Posterior cingulate gyrus (tissue), 11 donors: ENCODE measurements around the gene TCHP.

ENCODE experiments used
- DNase-seq, 10 donors: peaks; one replicate each; pipeline versions ENCODE4 v3.0.0 to v3.0.0-alpha.2; 2020 to 2021; ENCODE audit warnings: mixed read lengths in 3 of 10
- intact Hi-C: fragments of 100-400 bp; cut with DNase I; formaldehyde crosslinking; loops from one replicate; pipeline ENCODE4 v1.15.1; 2023

TCHP gene

DNA sequence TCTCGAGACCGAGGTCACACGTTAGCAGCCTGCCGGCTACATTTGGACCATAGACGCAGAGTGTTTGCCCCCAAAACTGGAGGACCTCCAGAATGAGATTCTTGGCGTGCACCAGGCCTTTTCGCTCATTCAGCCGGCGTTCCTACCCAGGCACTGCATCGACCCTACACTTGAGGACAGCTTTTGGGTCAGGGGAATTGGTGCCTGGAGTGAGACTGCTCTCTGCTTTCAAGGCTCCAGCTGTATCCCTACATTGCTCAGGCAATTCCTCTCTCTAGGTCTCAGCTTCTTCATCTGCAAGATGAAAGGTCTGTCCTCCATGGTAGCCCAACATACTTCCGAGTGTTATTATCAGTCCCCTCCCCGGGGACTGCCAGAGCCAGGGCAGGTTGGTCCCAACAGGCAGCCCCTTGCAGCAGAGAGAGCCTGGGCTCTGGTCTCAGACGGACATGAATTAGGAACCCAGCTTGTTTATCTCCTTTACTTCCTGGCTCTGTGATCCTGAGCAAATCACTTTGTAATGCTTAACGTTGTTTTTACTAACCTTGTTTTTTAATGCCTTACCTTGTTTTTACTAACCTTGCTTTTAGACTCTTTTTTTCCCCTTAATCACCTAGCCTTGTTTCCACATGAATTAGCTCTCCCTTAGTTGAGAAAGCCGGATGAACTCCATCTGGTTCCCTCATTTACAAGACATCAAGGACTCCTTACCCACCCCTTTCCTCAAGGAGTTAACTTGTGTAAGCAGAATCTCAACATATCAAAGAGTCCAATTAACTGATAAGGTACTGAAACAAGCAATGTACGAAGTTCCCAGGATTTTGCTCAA lies 892 bp downstream of the TCHP start:
- intact Hi-C loops: loop anchor here (1.0 to 10.0 kb wide), 3 partner anchors 21 to 124 kb away; partner anchors contain the start of genes ANKRD13A, GIT2 and GLTP
- DNase-seq: peak in 1 of 10 donors; percentile 44

DNA sequence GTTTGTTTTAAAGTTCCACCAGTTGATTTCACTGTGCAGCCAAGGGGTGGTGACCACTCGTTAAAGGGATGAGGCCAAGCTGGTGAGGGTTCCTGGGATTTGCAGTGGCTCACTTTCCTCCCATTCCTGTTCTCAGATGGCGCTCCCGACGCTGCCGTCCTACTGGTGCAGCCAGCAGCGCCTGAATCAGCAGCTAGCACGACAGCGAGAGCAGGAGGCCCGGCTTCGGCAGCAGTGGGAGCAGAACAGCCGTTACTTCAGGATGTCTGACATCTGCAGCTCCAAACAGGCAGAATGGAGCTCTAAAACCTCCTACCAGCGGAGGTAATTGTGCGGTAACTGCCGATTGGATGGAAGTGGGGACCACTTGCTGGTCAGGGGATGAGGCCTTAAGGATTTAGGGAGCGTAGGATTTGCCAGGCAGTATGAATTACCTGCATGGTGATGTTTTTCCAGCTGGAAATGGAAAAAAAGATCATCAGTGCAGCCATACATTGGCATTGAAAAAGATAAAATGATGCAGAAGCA lies 2.9 kb downstream of the TCHP start:
- DNase-seq: peak in 2 of 10 donors; percentile 63 to 65

DNA sequence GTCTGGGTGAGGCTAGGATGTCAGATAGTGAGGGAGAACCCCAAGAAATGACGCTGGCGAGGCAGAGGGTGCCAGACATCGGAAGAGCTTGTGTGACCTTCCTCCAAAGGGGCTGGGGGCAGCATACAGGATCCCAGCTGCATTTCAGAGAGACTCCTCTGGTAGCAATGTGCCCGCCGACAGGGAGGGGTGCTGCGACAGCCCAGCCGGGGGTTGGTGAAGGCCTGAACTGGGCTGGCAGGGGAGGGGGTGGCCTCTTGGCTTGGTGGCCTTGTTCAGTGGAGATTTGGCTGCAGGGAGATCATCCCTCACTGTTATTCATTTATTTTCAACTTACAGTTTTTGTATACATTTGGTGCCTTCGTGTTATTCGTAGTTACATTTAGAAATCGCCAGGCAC lies 5.2 kb downstream of the TCHP start:
- peak in 2 of 10 donors; percentile 31 to 56 for DNase-seq
- intact Hi-C loops: loop anchor here (10.0 kb wide), 1 partner anchor 120 kb away; no protein-coding TSS in a partner anchor

More for the DNA sequence above, 2.9 kb downstream of the TCHP start:
- intact Hi-C loops: loop anchor here (5.0 to 10.0 kb wide), 2 partner anchors 94 to 122 kb away; partner anchors contain the start of genes ANKRD13A and GIT2

DNA sequence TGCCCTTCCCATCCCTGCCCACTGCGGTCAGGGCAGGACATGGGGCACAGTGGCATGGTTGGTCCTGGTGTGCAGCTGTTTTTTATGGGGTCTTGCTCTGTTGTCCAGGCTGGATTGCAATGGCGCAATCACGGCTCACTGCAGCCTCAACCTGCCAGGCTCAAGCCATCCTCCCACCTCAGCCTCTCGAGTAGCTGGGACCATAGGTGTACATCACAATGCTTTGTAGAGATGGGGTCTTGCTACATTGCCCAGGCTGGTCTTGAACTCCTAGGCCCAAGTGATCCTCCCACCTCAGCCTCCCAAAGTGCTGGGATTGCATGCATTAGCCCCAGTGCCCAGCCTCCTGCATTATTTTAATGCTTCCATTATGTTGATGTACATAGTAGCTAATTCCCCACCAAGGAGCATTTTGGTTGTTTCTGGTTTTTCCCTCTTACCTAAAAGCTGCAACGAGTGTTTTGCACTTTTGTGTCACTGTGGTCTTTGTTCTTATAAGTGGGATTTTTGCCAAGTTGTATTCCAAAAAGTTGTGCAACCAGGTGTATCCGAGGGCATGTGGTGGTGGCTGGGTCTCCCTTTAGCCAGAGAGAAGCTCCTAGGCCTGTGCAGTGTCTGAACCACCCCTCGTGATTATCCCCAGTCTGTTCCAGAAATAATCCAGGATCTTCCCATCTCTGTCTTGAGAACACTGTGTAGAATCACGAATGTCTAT lies 10.3 kb downstream of the TCHP start:
- intact Hi-C loops: no loop called here

DNA sequence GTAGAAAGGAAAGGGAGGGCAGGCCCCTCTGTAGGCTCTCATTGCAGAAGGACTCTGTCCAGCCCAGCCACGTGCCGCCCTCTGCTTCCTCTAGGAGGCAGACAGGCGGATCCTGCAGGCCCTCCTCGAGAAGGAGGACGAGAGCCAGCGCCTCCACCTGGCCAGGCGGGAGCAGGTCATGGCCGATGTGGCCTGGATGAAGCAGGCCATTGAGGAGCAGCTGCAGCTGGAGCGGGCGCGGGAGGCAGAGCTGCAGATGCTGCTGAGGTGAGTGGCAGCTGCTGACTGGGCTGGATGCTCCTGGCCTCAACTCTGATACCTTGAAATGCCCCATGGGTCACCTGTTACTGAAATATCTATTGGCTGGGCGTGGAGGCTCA lies 10.9 kb downstream of the TCHP start:
- intact Hi-C loops: no loop called here

More for the DNA sequence above, 10.3 kb downstream of the TCHP start:
- DNase-seq: peak in 1 of 10 donors; percentile 17

DNA sequence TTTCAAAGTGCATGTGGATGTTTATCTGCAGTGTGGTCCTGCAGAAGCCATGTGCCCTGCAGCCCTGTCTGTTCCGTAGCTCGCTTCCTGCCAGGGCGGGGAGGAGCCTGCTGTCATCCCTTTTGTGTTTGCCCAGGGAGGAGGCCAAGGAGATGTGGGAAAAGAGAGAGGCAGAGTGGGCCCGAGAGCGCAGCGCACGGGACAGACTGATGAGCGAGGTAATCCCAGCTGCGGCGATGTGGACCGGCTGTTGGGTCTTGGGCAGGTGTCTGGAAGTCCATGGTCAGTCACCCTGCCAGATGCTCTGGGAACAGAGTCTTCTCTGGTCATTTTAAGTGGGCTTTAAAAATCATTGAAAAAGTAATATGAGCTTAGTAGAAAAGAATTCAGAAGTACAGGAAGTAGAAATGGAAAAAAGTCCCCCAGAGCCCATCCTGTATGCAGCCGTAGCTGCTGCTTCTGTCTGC lies 12.8 kb downstream of the TCHP start:
- DNase-seq: peak in 2 of 10 donors; percentile 50 to 78
- intact Hi-C loops: no loop called here

More for the DNA sequence above, 10.9 kb downstream of the TCHP start:
- DNase-seq: peak in 2 of 10 donors; percentile 28 to 68

DNA sequence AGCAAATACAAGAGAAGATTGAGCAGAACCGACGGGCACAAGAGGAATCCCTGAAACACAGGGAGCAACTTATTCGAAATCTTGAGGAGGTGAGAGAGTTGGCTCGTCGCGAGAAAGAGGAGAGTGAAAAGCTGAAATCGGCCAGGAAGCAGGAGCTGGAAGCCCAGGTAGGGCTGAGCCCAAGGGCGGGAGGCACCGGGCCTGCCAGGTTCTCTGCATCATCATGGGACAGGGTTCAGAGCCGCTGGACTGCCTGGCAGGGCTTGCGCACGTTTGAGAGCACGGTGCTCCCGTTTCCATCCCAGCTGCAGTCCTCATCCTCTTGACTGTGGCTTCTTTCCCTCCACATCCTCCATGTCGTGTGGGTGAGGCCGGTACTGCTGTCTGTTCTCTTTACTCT lies 14.4 kb downstream of the TCHP start:
- intact Hi-C loops: no loop called here

DNA sequence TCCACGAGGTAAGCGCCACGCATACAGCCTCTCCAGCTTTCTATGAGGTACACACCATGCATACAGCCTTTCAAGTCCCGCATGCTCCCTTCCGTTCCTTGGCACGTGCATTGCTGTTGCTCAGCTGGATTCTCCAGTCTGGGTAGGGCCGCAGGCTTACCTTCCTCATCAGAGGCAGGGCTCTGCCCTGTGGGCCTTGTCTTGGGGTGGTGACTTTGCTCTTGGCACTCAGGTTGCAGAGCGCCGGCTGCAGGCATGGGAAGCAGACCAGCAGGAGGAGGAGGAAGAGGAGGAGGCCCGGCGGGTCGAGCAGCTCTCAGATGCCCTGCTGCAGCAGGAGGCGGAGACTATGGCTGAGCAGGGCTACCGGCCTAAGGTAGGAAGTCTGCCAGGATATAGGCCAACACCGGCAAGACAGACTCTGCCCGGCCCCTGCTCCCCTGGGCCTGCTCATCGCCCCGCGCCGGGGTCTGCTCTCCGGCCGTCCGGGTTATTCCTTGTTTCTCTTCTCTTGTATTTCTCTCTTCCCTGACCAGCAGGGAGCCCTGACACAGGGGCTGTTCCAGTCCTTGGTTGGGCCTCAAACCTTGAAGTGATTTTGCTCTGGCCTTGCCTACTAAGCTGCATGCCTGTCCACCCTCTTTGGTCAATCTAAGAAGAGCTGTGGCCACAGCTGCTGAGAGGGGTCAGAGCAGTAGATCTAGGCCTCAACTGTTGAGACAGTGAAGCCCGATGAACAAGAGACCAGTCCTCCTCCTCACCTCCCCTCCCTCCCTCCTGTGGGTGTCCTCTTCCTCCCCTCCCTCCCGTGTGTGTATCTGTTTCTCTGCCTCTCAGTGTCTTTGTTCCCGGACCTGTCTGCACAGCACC lies 15.3 kb downstream of the TCHP start:
- peak in 2 of 10 donors; percentile 58 to 67 for DNase-seq
- intact Hi-C loops: no loop called here

More for the DNA sequence above, 14.4 kb downstream of the TCHP start:
- DNase-seq: peak in 2 of 10 donors; percentile 28 to 51

DNA sequence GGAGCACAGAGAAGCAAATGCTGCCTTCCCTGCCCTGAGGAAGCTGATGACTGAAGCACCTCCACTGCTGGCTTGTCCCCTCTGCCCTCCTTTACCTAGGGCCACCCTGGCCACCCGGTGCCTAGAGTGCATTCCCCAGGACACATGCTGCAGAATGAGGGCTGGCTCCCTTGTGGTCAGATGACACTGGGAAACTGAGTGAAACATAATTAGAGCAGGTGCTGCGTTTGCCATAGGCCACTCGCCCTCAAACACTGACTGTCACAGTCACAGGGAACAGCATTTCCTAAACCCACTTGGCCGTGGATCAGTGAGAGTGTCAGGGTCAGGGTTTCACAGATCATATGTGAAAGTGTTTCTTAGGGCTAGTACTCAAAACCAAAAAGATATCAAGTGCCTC lies 16.0 kb downstream of the TCHP start:
- intact Hi-C loops: no loop called here
- DNase-seq: peak in 2 of 10 donors; percentile 18 to 28

DNA sequence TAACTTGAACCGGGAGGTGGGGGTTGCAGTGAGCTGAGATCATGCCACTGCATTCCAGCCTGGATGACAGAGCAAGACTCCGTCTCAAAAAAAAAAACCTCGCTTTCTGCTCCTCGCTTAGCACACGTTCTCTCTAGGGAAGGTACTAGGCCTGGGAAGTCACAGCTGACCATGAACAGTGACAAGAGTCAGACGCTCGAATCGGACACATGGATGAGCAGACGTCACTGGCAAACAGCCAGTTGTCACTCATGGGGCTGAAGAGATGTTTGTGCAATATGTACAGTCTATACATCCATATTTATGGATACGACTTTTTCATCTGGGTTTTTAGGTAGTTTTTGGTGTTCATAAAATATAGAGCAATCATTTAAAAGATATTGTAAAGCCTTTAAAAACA lies 19.4 kb downstream of the TCHP start:
- intact Hi-C loops: no loop called here
- DNase-seq: peak in 2 of 10 donors; percentile 33 to 35

DNA sequence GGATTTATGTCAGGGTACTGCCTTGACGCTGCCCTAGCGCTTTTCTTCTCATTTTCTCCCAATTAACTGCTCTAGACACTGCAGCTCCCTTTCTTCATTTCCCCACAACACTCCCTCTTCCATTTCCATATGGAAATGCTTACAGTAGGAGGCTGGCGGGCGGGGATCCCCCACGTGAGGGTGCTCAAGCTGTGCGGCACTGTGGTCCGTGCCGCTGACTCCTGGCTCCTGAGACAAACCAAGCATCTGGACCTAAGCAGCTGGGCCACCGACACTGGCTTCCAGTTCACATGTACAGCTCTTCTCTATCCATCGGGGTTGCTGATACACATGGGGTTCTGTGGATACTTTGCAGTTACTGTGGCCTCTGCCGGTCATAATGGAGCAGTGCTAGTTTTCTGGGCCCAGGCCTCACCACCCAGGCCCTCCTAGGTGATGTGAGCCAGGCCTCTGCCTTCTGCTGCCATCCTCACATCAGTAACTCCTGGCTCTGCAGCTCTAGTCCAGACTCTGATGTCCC lies 20.2 kb downstream of the TCHP start:
- intact Hi-C loops: no loop called here
- DNase-seq: peak in 3 of 10 donors; percentile 7 to 50 (median 22)

DNA sequence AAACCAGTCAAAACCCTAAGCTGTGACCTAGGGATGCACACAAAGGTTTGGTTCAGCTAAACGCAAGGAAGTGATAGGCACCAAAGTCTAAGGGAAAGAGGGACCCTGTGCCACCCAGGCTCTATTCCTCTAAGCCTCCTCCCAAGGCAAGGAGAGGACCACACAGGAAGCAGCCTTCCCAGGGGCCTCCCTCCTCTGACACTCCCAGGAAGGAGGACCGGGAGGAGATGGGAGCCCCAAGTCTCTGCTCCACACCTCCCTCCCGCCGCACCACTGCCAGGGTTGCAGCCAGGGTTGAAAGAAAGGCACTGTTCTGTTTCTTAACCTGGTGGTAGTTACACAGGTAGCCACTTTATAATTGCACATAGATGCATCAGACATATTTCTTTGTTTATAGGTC lies 21.9 kb downstream of the TCHP start:
- intact Hi-C loops: no loop called here
- peak in 2 of 10 donors; percentile 20 to 28 for DNase-seq

DNA sequence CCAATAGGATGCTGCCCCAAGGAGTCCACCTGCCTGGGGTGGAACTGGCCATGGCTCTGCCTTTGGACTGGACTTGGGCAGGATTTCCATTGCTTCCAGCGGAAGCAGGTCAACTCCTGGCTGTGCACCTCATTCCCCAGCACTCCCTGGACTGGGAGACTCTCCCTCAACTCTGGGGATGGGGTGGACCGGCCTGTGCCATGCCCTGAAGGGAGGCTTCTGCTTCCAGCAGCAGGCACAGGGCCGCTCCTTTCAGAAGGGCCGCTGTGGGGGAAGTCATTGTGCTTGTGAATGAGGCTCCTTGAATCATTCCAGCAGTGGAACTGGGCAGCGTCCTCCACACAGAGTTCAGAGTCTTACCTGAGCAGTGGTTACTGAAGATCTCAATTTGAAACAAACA lies 23.0 kb downstream of the TCHP start:
- DNase-seq: peak in 3 of 10 donors; percentile 19 to 45 (median 37)
- intact Hi-C loops: no loop called here

DNA sequence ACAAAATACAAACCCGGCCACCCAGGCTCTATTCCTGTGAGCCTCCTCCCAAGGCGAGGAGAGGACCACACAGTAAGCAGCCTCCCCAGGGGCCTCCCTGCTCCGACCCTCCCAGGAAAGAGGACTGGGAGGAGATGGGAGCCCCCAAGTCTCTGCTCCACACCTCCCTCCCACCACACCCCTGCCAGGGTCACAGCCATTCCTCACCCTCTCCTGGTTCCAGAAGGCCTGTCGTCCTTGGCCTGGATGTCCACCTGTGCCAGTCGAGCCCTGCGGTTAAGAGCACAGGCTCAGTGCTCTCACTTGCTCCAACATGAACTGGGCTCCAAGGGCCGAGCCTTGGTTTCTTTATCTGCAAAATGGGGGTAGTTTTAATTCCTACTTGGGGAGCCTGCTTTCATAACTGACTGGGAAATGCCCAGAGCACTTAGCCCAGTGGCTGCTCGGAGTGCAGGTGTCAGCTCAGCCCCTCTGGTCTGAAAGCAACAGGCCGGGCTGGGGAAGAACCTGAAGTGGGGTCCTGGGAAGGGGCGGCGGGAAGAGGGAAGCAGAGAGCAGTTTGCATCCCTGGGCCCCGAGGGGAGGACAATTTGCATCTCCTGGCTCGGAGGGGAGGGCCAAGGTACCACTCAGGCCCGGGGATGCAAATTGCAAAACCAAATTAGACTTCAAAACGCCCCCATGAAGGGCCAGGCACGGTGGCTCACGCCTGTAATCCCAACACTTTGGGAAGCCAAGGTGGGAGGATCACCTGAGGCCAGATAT lies 23.6 kb downstream of the TCHP start:
- peak in 2 of 10 donors; percentile 24 to 67 for DNase-seq

DNA sequence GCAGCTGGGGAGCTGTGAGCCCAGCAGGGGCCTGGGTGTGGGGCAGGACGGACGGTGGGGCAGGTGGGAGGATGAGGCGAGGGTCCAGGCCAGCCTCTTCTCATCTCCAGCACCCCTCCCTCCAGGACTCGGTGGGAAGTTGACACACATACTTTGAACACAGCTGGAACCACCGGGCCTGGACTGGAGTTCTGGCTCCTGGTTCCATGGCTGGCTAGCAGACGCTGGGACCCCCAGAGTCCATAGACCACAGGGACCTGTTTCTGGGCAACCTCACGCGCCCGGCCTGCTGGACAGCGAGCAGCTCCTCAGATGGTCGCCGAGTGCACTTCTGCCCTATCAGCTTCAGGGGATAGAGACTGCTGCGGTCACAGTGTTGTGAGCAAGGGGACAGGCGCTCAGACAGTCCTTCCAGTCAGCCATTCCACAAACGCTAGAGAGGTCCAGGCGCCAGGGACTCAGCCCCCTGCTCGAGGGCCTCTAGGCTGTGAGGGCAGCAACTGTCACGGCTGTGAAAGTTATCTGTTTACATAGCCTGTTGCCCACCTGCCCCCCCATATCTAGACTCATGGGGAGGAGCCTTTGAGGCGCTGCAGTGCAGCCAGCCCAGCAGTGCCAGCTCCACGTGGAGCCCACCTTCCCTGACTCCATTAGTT lies 25.2 kb downstream of the TCHP start:
- intact Hi-C loops: no loop called here
- peak in 2 of 10 donors; percentile 50 to 59 for DNase-seq

More for the DNA sequence above, 23.6 kb downstream of the TCHP start:
- intact Hi-C loops: no loop called here

DNA sequence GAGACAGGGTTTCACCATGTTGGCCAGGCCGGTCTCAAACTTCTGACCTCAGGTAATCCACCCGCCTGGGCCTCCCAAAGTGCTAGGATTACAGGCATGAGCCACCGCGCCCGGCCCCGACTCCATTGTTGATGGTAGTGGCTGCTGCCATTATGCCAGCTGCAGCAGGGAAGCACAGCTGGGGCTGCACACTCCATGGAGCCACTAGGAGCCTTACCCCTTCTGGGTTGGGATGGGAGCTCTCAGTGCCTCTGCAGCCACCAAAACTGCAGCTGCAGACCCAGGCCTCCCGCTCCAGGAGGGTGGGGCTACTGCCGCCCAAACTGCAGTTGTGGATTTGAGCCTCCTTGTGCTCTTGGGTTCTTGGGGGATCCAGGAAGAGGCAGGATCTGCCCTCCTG lies 25.9 kb downstream of the TCHP start:
- DNase-seq: peak in 2 of 10 donors; percentile 47 to 57
- intact Hi-C loops: no loop called here

DNA sequence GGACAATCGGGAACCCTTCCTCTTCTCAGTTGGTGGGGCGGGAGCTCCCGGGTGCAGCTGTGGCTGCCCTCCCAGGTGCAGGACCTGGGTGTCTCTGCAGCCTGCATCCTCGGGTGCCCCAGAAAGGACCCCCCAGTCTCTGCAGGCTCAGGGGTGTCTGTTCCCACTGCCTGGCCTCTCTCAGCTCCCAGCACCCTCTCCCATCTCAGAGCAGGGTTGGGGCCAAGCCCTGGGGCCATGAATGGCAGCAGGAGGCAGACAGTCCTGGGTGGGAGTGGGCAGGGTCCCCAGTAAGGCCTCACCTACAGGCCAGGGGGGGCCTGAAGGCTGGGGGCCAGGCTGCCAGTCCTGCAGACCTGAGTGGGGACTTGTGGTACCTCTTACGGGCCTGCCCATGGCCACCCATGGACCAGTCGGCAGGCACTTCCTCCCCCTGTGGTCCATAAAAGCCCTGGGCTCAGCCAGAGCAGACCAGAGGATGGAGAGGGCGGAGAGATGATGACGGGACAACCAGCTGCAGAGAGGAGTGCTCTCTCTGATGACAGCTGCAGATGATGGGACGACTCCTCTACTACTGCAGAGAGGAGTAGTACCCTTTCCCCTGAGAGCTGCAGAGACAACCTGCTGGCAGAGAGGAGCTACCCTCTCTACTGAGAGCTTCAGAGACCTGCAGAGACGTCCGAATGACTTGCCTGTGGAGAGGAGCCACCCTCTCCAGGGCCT lies 26.6 kb downstream of the TCHP start:
- intact Hi-C loops: no loop called here
- peak in 2 of 10 donors; percentile 16 to 48 for DNase-seq
